T-helper 2 cell (primary cell): ENCODE measurements around the gene NUDT8.
"Not testable (repeated sequence)": the region's sequence is repeated elsewhere in the genome, so short reads cannot be mapped to it uniquely, and the experiment has no call there.

Experiments used
- DNase-seq, 5 experiments: peaks; one replicate each; pipeline versions ENCODE4 v3.0.0 to v3.0.0-alpha.2; 2012 to 2022
- total RNA-seq, 2 donors: gene quantifications; one replicate each; lab custom pipeline; 2026; lab: John Stamatoyannopoulos, UW

NUDT8 gene
- total RNA-seq = 1.8 to 1.9 reads per million in 2 donors

- DNase-seq = peak; percentile 76 to 92 (median 80)
These were observed at the start of gene NUDT8 for GRCh38 chr11:67629386-67630227. Gene NUDT8 (minus strand): TSS chr11:67629937. CDS start chr11:67629911, 26 bp downstream.

GRCh38 chr11:67675058-67675747 is 45.5 kb upstream of the NUDT8 start:
- no peak for DNase-seq

GRCh38 chr11:67674442-67674871 is 44.7 kb upstream of the NUDT8 start, which contains the start of gene ALDH3B2:
Gene ALDH3B2 (minus strand): TSS chr11:67674623. CDS start chr11:67666935, 7,688 bp downstream.
- DNase-seq = no peak

- no peak for DNase-seq
These were observed 44.2 kb upstream of the NUDT8 start for GRCh38 chr11:67673902-67674301.

GRCh38 chr11:67673358-67673757 is 43.6 kb upstream of the NUDT8 start:
- DNase-seq = no peak

- no peak for DNase-seq
These were observed 41.4 kb upstream of the NUDT8 start for GRCh38 chr11:67671211-67671520.

- no peak for DNase-seq
These were observed 40.8 kb upstream of the NUDT8 start for GRCh38 chr11:67670316-67671210.

- no peak for DNase-seq
These were observed 38.4 kb upstream of the NUDT8 start for GRCh38 chr11:67668192-67668551.

GRCh38 chr11:67667490-67668191 is 37.9 kb upstream of the NUDT8 start:
- DNase-seq = no peak

GRCh38 chr11:67666676-67667489 is 37.1 kb upstream of the NUDT8 start:
- no peak for DNase-seq

- no peak for DNase-seq
These were observed 36.5 kb upstream of the NUDT8 start for GRCh38 chr11:67666303-67666645.

GRCh38 chr11:67665541-67666302 is 36.0 kb upstream of the NUDT8 start:
- DNase-seq = no peak

- DNase-seq = no peak
These were observed 35.2 kb upstream of the NUDT8 start for GRCh38 chr11:67664696-67665540.

- DNase-seq = no peak
These were observed 34.5 kb upstream of the NUDT8 start for GRCh38 chr11:67664213-67664585.

- DNase-seq = no peak
These were observed 33.9 kb upstream of the NUDT8 start for GRCh38 chr11:67663532-67664212.

GRCh38 chr11:67662835-67663531 is 33.2 kb upstream of the NUDT8 start:
- DNase-seq = no peak

- DNase-seq = no peak
These were observed 32.6 kb upstream of the NUDT8 start for GRCh38 chr11:67662142-67662834.

GRCh38 chr11:67660752-67661151 is 31.0 kb upstream of the NUDT8 start:
- not testable (repeated sequence) for DNase-seq
